Rectal smooth muscle tissue (tissue), 1 donor: ENCODE measurements around the gene USB1.

ENCODE experiments used
- H3K27ac ChIP-seq: one replicate; pipeline ENCODE4 v1.7.0; 2013; ENCODE audit warnings: low read depth, low read length, inconsistent platforms
- H3K27me3 ChIP-seq: one replicate; pipeline ENCODE4 v1.7.0; 2013; ENCODE audit warnings: low read length; ENCODE audit not compliant: control insufficient read depth, insufficient read depth
- H3K36me3 ChIP-seq: one replicate; pipeline ENCODE4 v1.7.0; 2013; ENCODE audit warnings: low read length; ENCODE audit not compliant: control insufficient read depth, insufficient read depth
- H3K4me1 ChIP-seq: one replicate; pipeline ENCODE4 v1.7.0; 2013; ENCODE audit warnings: low read length; ENCODE audit not compliant: control insufficient read depth, insufficient read depth
- H3K4me3 ChIP-seq: one replicate; pipeline ENCODE4 v1.7.0; 2013; ENCODE audit warnings: low read length
- H3K9ac ChIP-seq: one replicate; pipeline ENCODE4 v1.7.0; 2013; ENCODE audit warnings: low read length

The USB1 gene

GRCh38 chr16:57960826-57961472 is 40.3 kb upstream of the USB1 start:
- no peak overlapping the region for H3K27ac ChIP-seq
- no peak overlapping the region for H3K4me3 ChIP-seq
- no peaks in the 10 kb centered on the region for H3K4me1 ChIP-seq
- no peaks in the 10 kb centered on the region for H3K27me3 ChIP-seq
- H3K9ac ChIP-seq, result no peak overlapping the region
- H3K36me3 ChIP-seq, result no peaks in the 10 kb centered on the region

- no peak overlapping the region for H3K27ac ChIP-seq
- no peaks in the 10 kb centered on the region for H3K27me3 ChIP-seq
- H3K4me1 ChIP-seq, result no peaks in the 10 kb centered on the region
- no peak overlapping the region for H3K4me3 ChIP-seq
- H3K36me3 ChIP-seq, result no peaks in the 10 kb centered on the region
- H3K9ac ChIP-seq, result no peak overlapping the region
These were observed 39.7 kb upstream of the USB1 start for GRCh38 chr16:57961538-57961937.

GRCh38 chr16:57962046-57962445 is 39.2 kb upstream of the USB1 start:
- Histone ChIP-seq H3K4me3 (no peak overlapping the region), H3K36me3 (no peaks in the 10 kb centered on the region), H3K9ac (no peak overlapping the region), H3K4me1 (no peaks in the 10 kb centered on the region), H3K27me3 (no peaks in the 10 kb centered on the region), H3K27ac (no peak overlapping the region)

GRCh38 chr16:57962756-57963155 is 38.5 kb upstream of the USB1 start:
- Histone ChIP-seq H3K36me3 (no peaks in the 10 kb centered on the region), H3K9ac (no peak overlapping the region), H3K4me1 (no peaks in the 10 kb centered on the region), H3K27ac (no peak overlapping the region), H3K4me3 (no peak overlapping the region), H3K27me3 (no peaks in the 10 kb centered on the region)

DNA sequence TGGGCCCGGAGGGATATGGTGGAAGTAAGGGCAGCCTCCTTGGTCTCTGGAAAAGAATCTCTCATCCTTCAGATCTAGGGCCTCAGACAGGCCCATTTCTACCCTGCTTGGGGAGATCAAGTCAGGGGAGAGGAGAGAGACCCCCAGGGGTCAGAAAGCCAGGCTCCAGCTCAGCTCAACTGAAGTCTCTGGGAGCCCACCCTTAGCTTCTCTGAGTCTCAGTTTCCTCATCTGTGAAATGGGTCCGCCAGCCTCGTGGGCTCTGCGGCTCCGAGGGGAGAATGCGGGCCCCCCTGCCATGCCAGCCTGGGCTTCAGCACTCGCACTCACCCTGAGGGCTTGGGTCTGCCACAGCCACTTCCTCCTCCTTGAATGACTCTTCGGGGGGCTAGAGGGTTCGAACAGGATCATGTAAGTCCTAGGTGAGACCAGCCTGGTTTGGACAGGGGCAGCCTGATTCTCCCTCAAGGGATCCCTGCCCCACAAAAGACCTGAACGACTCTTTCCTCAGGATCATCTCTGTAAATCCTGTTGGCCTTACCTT is 37.0 kb upstream of the USB1 start:
- H3K27ac ChIP-seq, result no peak overlapping the region
- H3K36me3 ChIP-seq, result no peaks in the 10 kb centered on the region
- H3K27me3 ChIP-seq, result no peaks in the 10 kb centered on the region
- H3K4me3 ChIP-seq, result no peak overlapping the region
- no peaks in the 10 kb centered on the region for H3K4me1 ChIP-seq
- no peak overlapping the region for H3K9ac ChIP-seq

GRCh38 chr16:57966204-57966771 is 34.9 kb upstream of the USB1 start:
- no peak overlapping the region for H3K9ac ChIP-seq
- H3K4me3 ChIP-seq, result no peak overlapping the region
- no peak overlapping the region for H3K27ac ChIP-seq
- no peaks in the 10 kb centered on the region for H3K27me3 ChIP-seq
- no peaks in the 10 kb centered on the region for H3K36me3 ChIP-seq
- no peaks in the 10 kb centered on the region for H3K4me1 ChIP-seq

DNA sequence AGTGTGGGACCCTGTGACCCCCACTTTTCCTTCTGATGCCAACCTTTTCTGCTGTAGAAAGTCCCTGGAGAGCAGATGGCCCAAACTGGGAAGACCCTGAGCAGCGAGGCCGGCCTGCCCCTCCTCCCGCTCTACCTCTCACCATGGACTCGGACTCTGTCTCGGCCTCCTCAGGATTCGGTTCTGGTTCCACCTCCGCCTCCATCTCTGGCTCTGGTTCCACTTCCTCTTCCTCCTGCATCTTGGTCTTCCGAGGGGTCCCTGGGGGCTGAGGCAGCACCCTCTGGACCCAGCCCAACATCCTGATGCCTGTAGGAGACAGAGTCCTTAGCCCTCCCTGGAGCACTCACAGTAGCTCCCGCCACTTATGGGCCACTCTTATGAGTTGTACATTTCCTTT is 34.2 kb upstream of the USB1 start:
- Histone ChIP-seq H3K4me3 (no peak overlapping the region), H3K36me3 (no peaks in the 10 kb centered on the region), H3K27me3 (no peaks in the 10 kb centered on the region), H3K9ac (no peak overlapping the region), H3K27ac (no peak overlapping the region), H3K4me1 (no peaks in the 10 kb centered on the region)

- H3K27me3 ChIP-seq, result no peaks in the 10 kb centered on the region
- no peak overlapping the region for H3K9ac ChIP-seq
- H3K4me3 ChIP-seq, result no peak overlapping the region
- H3K27ac ChIP-seq, result no peak overlapping the region
- H3K4me1 ChIP-seq, result no peaks in the 10 kb centered on the region
- H3K36me3 ChIP-seq, result no peaks in the 10 kb centered on the region
These were observed 33.3 kb upstream of the USB1 start for GRCh38 chr16:57967916-57968315.

DNA sequence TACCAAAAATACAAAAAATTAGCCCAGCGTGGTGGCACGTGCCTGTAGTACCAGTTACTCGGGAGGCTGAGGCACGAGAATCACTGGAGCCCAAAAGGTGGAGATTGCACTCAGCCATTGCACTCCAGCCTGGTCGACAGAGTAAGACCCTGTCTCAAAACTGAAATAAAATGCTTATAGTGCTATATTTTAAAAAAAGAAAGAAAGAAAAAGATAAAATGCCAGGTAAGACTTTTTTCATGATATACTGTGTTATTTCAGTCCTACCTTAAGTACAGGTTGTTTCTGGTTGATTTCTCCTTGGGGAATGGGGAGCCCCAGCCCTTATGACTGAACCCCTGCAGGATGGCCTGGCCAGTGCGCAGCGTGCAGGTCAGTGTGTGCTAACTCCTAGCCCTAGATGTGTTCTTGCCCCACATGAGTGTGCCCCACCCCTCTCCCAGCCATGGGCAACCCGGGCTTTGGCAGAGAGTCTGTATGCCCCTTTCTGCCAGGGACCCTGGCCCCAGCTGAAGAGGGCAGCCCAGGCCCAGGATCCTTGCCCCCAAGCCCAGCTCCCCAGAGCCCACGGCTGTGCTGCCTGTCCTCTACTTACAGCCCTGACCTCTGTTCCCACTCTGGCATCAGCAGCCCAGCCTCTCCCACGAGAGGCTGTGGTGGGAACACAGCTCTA is 31.6 kb upstream of the USB1 start:
- Histone ChIP-seq H3K9ac (no peak overlapping the region), H3K27ac (no peak overlapping the region)

GRCh38 chr16:57970319-57970718 is 30.9 kb upstream of the USB1 start:
- H3K27ac ChIP-seq, result no peak overlapping the region
- H3K27me3 ChIP-seq, result no peaks in the 10 kb centered on the region
- no peak overlapping the region for H3K9ac ChIP-seq
- H3K4me1 ChIP-seq, result no peaks in the 10 kb centered on the region
- H3K4me3 ChIP-seq, result no peak overlapping the region
- no peaks in the 10 kb centered on the region for H3K36me3 ChIP-seq

More for the DNA sequence above, 31.6 kb upstream of the USB1 start:
- Histone ChIP-seq H3K27me3 (no peaks in the 10 kb centered on the region), H3K4me3 (no peak overlapping the region), H3K4me1 (no peaks in the 10 kb centered on the region), H3K36me3 (no peaks in the 10 kb centered on the region)

- Histone ChIP-seq H3K4me1 (peaks cover 2% of the 10 kb centered on the region), H3K27me3 (no peaks in the 10 kb centered on the region), H3K36me3 (no peaks in the 10 kb centered on the region), H3K4me3 (no peak within 1 kb of the TSS), H3K9ac (no peak within 1 kb of the TSS), H3K27ac (no peak within 1 kb of the TSS)
These were observed 30.2 kb upstream of the USB1 start, which contains the start of gene CNGB1 for GRCh38 chr16:57970970-57971369. TSS of gene CNGB1 (minus strand) at chr16:57971128. CDS start at chr16:57967286, 3,842 bp downstream.

GRCh38 chr16:57971848-57972247 is 29.4 kb upstream of the USB1 start:
- no peak overlapping the region for H3K9ac ChIP-seq
- H3K27me3 ChIP-seq, result no peaks in the 10 kb centered on the region
- no peak overlapping the region for H3K27ac ChIP-seq
- peaks cover 6% of the 10 kb centered on the region for H3K4me1 ChIP-seq
- no peaks in the 10 kb centered on the region for H3K36me3 ChIP-seq
- H3K4me3 ChIP-seq, result no peak overlapping the region
